ENCODE results near the gene ZNF600.
"Not testable (repeated sequence)": the region's sequence is repeated elsewhere in the genome, so short reads cannot be mapped to it uniquely, and the experiment has no call there.

Gene ZNF600

DNA sequence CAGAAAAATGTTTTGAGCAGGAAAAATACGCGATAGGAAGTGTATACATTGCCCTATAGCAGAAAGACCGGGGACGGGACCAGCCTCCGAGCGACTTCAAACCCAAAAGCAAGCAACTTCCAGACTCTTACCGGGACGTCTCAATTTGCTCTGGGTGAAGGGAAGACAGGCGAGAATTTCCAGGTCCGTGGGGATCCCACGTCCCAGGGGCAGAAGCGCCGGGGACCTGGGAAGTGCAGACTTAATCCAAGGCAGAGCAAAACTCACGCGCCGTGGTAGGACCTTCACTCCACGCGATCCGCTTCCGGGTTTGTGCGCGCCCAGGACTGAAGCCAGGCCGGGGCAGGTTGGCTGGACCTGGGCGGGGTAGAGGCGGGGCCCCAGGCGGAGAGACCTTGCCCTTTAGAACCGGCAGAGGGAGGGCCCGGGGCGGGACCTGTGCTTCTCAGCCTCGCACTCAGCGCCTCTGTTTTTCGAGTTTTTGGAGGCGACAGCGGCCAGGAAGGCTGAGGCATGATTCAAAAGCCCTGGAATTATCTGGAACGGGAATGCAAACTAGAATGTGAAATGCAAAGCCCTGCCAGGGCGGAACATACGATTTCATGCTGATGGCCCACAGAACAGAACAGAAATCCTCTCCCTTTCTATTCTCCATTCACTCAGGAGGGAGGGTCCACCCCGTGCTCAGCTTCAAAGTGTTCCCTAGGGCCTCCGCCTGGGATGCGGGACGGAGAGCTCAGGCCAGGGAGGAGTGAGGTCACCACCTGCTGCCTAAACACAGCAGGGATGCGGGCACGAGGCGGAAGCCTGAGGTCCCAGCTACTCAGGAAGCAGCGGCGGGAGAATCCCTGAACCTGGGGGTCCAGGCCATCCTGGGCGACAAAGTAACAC, at the start of gene ZNF600:
Gene ZNF600 (minus strand): TSS at position 328 of the 891 bp plus-strand sequence. CDS start 7,903 bp downstream, outside the sequence.
- peak; percentile 62 for DNase-seq

GRCh38 chr19:52834289-52834688, 47.7 kb upstream of the ZNF600 start:
- not testable (repeated sequence) for DNase-seq

DNA sequence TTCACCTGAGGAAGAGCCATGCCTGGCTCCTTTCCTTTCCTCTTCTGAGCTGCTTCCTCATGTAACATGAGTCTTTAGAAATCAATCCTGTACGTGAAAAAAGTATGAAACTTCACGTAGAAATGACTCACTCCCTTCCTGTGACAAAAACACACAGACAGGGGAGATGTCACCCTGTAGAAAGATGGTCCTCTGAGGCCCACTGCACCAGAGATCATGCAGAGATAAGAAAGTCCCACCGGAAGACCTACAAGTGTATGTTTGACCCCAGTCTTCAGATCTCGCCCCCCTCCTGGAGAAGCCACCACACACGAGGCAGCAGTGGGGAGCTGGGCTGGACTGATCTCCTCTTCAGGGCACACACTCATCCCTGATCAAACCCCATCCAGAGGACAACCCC, 47.0 kb upstream of the ZNF600 start:
- DNase-seq, result not testable (repeated sequence)

DNA sequence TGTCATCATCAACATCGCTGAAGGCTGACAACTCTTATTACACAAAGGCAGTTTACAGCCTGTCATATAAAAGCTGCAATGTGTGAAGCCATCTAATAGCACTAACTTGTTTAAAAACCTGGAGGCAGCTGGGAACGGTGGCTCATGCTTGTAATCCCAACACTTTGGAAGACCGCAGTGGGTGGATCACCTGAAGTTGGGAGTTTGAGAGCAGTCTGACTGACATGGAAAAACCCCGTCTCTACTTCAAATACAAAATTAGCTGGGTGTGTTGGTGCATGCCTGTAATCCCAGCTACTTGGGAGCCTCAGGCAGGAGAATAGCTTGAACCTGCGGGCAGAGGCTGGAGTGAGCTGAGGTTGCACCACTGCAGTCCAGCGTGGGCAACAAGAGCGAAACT, 43.3 kb upstream of the ZNF600 start:
- DNase-seq, result not testable (repeated sequence)

DNA sequence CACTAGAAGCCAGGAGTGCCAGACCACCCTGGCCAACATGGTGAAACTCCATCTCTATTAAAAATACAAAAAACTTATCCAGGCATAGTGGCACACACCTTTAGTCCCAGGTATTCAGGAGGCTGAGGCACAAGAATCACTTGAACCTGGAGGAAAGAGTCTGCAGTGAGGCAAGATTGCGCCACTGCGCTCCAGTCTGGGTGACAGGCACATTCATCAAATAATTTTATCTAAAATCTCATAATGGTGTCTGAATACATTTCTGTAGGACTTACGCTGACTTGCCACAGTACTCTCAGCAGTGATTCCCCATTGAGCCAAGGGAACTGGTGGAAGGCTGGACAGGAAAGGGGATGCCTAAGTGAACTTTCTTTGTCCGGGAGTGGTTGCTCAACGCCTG, 39.2 kb upstream of the ZNF600 start:
- no peak for DNase-seq

- DNase-seq, result no peak
These were observed 37.1 kb upstream of the ZNF600 start for GRCh38 chr19:52823676-52824075.

DNA sequence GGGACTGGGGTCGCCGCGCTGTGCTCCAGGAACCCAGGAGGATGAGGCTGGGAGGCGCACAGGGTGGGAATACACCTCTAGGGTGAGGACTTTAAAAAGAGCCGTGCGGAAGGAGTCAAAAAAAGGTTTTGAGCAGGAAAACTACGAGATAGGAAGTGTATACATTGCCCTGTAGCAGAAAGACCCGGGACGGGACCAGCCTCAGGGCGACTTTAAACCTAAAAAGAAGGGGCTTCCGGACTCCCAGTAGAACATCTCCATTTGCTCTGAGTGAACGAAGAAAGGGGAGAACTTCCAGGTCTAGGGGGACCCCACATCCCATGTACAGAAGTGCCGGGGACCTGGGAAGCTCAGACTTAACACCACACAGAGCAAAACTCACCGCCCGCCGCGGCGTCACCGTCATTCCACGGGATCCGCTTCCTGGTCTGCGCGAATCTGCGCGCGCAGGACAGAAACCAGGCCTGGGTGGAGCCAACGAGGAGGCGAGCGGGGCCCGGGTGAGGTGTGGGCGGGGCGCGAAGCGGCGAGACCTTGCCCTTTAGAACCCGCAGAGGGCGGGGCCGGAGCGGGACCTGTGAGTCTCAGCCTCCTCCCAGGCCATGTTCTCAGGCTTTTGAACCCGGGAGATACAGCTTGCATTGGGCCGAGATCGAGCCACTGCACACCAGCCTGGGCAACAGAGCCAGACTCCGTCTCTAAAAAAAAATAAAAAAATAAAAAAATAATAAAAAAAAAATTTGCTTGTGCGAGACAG, 34.8 kb upstream of the ZNF600 start, which contains the start of gene ZNF28:
Gene ZNF28 (minus strand): TSS at position 430 of the 757 bp plus-strand sequence. CDS start 3,675 bp downstream, outside the sequence.
- DNase-seq, result peak; percentile 68

- DNase-seq, result peak; percentile 0
These were observed 34.0 kb upstream of the ZNF600 start for GRCh38 chr19:52820472-52821203.

- no peak for DNase-seq
These were observed 23.2 kb upstream of the ZNF600 start for GRCh38 chr19:52809801-52810200.

DNA sequence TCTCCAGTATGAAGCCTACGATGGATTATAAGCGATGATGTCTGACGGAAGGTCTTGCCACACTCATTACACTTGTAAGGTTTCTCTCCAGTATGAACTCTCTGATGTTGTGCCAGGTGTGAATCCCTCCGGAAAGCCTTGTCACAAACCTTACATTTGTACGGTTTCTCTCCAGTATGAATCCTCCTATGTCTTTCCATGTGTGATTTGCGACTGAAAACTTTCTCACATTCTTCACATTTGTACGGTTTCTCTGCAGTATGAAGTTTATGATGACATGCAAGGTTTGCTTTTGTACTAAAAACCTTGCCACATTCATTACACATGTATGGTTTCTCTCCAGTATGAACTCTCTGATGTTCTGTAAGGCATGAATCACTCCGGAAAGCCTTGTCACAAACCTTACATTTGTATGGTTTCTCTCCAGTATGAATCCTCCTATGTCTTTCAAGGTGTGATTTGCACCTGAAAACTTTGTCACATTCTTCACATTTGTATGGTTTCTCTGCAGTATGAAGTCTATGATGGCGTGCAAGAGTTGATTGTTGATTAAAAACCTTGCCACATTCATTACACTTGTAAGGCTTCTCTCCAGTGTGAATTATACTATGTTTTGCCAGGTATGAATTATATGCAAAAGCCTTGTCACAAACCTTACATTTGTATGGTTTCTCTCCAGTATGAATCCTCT, 13.5 kb upstream of the ZNF600 start:
- DNase-seq, result not testable (repeated sequence)

DNA sequence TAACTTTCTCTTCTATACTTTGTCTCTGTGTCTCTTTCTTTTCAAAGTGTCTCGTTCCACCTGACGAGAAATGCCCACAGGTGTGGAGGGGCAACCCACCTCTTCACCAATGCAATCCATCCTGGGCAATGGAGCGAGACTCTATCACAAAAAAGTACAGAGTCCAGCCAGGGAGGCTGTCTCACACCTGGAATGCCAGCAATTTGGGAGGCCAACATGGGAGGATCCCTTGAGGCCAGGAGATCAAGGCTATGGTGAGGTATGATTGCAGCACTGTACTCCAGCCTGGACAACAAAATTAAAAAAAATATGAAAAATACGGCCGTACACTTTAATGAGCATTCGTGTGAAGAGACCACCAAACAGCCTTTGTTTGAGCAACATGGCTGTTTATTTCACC, 2.8 kb upstream of the ZNF600 start:
- no peak for DNase-seq

DNA sequence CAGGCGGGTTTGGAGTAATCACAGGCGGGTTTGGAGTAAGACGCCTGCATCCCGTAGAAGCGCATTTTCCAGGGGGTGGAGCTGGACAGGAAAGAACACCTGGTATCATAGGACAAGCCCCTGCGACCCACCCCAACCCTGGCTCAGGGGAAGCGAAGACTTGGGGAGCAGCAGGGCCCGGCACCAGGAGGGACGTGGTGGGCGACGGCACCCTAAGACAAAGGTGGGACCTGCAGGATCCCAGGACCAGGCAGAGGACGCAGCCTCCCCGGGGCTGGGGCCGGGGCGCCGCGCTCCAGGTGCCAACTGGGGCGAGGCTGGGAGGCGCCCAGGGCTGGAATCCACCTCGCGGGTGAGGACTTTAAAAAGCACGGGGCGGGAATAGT, 520 bp downstream of the ZNF600 start:
- DNase-seq, result no peak

GRCh38 chr19:52785506-52785905, 1.1 kb downstream of the ZNF600 start:
- DNase-seq, result no peak

- not testable (repeated sequence) for DNase-seq
These were observed 3.7 kb downstream of the ZNF600 start for GRCh38 chr19:52782864-52783263.

DNA sequence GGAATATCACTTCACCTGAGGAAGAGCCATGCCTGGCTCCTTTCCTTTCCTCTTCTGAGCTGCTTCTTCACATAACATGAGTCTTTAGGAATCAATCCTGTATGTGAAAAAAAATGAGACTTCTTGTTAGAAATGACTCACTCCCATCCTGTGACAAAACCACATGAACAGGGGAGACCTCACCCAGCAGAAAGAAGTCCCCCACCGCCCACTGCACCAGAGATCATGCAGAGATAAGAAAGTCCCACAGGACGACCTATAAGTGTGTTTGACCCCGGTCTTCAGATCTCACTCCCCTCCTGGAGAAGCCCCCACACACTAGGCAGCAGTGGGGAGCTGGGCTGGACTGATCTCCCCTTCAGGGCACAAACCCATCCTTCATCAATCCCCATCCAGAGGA, 7.8 kb downstream of the ZNF600 start:
- no peak for DNase-seq

DNA sequence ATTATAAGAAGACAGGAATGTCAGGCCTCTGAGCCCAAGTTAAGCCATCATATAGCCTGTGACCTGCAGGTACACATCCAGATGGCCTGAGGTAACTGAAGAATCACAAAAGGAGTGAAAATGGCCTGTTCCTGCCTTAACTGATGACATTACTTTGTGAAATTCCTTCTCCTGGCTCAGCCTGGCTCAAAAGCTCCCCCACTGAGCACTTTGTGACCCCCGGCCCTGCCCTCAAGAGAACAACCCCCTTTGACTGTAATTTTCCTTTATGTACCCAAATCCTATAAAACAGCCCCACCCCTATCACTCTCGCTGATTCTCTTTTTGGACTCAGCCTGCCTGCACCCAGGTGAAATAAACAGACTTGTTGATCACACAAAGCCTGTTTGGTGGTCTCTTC, 30.1 kb downstream of the ZNF600 start:
- not testable (repeated sequence) for DNase-seq

DNA sequence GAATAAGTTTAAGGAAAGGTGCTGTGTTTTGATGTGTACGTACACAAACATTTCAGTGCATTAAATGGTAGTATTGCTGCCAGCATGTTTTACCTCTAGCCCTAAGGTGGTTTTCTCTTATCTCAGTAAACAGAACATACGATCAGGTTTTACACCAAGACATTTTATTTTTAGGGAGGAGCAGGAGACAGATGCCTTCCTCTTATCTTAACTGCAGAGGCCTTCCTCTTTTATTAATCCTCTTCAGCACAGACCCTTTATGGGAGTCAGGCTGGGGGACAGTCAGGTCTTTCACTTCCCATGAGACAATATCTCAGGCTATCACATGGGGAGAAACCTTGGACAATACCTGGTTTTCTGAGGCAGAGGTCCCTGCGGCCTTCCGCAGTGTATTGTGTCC, 36.8 kb downstream of the ZNF600 start:
- no peak for DNase-seq

DNA sequence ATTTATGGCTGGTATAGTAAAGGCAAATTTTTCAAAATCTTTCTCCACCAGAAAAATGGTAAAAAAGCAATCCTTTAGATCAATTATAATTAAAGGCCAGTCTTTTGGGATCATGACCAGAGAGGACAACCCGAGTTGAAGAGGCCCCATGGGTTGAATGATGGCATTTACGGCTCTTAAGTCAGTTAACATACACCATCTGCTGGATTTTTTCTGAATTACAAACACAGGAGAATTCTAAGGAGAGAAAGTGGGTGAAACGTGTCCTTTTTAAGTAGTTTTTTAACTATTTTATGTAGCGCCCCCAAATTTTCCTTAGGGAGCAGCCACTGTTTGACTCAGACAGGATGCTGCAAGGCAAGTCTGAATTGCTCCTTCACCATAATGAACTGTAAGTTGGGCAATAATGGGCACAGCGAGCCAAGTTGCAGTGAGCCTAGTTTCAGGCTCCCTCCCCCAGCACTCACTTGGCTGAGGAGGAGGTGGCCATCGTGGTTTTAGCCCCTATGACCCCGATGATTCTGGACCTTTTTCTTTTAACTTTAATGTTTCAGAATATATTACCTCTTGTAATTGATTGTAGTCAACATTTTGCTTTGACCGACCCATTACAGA, 38.1 kb downstream of the ZNF600 start:
- peak; percentile 15 for DNase-seq

GRCh38 chr19:52745919-52746318, 40.7 kb downstream of the ZNF600 start:
- DNase-seq, result peak; percentile 75

GRCh38 chr19:52743091-52743490, 43.5 kb downstream of the ZNF600 start:
- no peak for DNase-seq

GRCh38 chr19:52742516-52742915, 44.1 kb downstream of the ZNF600 start:
- no peak for DNase-seq

DNA sequence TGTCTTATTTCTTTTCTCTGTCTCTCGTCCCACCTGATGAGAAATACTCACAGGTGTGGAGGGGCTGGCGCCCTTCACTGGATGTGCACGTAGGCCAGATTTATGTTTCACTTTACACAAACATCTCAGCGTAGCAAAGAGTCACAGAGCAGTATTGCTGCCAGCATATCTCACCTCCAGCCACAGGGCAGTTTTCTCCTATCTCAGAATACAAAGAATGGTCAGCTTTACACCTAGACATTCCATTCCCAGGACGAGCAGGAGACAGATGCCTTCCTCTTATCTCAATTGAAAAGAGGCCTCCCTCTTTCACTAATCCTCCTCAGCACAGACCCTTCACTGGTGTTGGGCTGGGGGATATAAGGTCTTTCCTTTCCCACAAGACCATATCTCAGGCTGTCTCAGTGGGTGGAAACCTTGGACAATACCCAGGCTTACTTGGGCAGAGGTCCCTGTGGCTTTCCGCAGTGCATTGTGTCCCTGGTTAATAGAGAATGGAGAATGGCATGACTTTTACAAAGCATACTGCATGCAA, 44.6 kb downstream of the ZNF600 start:
- DNase-seq, result no peak
